Measurements from ENCODE around the gene UBE2N. TPM values are rescaled to one million over a fixed set of nuclear protein-coding genes. Genes with fewer than 3 reads are reported as not detected.

Gene UBE2N
- total RNA-seq, 1 experiment from 2014 or later = 249 TPM

DNA sequence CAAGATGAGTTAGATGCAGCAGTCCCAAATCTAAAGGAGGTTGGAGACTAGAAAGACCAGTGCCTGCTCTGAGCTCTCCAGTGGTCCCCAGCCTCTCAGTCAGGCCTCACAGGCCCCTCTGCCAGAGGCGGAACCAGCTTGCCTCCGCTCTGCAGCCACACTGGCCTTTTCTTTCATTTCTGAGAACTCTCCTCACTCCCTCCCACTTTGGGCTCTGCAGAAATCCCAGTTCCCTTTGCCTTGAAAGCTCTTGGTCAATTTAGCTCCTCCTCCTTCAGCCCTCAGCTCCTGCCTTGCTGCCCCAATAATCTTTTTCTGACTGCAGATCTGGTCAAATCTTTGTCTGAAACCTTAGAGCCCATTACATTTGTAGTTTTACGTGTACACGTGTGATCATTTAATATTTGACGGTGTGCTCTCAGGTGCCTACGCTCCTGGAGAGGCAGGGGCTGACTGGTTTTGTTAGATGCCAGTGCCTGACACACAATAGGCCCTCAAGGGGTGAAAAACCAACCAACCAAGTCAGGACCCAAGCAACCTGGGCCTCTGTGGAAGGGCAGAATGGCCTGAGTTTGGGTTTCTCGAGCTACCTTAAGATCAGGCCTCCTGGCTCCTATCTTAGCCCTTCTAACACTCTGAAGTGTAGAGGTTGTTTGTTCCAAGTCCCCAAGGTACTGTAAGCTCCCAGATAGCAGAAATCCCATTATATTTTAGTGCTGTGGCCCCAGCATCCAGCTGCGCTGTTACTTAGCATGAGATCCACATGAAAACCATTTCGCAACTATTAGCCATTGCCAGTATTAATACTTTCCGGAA lies 65.1 kb downstream of the UBE2N start:
- in situ Hi-C loops (cut with HindIII; ENCODE audit: low pct_unique_long_range_greater_than_20kb, low sequenced_read_pairs) = no loop called here

DNA sequence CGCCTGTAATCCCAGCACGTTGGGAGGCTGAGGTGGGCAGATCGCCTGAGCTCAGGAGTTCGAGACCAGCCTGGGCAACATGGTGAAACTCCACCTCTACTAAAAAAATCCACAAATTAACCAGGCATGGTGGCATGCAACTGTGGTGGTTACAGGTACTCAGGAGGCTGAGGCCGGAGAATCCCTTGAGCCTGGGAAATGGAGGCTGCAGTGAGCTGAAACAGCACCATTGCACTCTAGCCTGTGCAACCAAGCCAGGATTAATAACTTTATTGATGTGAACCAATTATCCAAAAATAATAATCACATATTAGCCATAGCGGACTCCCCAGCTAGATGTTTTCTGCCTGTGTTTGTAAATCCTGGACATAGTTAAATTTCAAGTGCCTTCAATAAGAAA lies 65.8 kb downstream of the UBE2N start:
- in situ Hi-C loops (cut with HindIII; ENCODE audit: low pct_unique_long_range_greater_than_20kb, low sequenced_read_pairs) = no loop called here

More for the DNA sequence above, 65.1 kb downstream of the UBE2N start:
- peak; percentile 83 for DNase-seq (ENCODE audit: low read depth, low spot score)

DNA sequence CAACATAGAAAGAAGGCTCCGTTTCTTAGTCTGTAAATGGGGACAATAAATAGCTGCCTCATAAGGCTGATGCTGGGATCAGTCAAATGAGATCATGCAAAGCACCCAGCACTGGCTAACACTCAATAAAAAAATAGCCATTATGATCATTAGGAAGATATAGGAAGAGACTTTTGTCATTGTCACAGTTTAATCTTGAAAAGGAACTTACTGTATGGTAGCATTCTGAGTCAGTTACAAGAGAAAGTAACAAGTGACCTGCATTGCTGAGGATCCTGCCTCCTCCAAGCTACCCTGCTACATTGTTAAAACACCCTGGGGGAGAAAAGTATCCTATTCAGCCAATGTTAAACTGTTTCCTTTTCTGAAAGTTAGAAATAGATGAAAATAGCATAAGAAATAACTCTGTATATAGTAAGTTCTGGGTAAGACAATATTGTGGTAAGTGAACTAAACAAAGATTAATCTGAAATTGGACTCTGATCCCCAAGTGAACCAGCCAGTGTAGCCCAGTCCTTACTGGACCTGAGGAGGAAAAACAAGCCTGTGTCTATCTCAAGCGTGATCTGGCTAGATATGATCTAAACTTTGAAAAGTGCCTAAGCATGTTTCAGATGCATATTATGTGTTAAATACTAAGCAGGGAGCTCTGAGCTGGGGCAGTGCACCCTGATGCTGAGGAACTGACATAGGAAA lies 67.6 kb downstream of the UBE2N start:
- DNase-seq (ENCODE audit: low read depth, low spot score) = no peak
- in situ Hi-C loops (cut with HindIII; ENCODE audit: low pct_unique_long_range_greater_than_20kb, low sequenced_read_pairs) = no loop called here

More for the DNA sequence above, 65.8 kb downstream of the UBE2N start:
- DNase-seq (ENCODE audit: low read depth, low spot score) = no peak

DNA sequence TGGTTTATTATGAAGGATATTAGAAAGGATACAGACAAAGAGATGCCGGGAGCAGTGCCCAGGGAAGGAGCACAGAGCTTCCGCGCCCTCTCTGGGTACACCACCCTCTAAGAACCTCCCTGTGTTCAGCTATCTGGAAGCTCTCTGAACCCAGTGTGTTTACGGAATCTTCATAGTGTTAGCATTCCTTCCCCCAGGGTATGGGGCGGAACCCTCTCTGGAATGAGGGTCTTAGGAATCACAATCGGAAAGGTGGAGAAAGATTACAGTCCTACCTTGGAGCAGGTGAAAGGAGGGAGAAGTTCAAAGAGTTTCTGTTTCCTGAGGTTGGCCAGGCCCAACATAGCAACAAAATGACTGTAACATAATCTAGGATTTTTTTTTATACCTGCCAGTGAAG lies 70.8 kb downstream of the UBE2N start:
- in situ Hi-C loops (cut with HindIII; ENCODE audit: low pct_unique_long_range_greater_than_20kb, low sequenced_read_pairs) = no loop called here
- no peak for DNase-seq (ENCODE audit: low read depth, low spot score)

DNA sequence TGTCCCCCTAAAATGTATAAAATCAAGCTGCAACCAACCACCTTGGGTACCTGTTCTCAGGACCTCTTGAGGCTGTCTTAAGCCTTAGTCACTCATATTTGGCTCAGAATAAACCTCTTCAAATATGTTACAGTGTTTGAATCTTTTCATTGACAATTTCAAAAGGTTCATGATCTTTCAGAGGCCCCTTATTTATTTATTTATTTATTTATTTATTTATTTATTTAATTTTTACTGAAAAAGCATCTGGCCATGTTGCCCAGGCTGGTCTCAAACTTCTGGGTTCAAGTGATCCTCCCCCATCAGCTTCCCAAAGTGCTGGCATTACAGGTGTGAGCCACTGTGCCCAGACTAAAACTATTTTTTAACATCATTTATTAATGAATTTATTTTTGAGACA lies 72.2 kb downstream of the UBE2N start:
- no peak for DNase-seq (ENCODE audit: low read depth, low spot score)
- in situ Hi-C loops (cut with HindIII; ENCODE audit: low pct_unique_long_range_greater_than_20kb, low sequenced_read_pairs) = loop anchor here (10.0 kb wide), 1 partner anchor 75 kb away; no protein-coding TSS in a partner anchor

DNA sequence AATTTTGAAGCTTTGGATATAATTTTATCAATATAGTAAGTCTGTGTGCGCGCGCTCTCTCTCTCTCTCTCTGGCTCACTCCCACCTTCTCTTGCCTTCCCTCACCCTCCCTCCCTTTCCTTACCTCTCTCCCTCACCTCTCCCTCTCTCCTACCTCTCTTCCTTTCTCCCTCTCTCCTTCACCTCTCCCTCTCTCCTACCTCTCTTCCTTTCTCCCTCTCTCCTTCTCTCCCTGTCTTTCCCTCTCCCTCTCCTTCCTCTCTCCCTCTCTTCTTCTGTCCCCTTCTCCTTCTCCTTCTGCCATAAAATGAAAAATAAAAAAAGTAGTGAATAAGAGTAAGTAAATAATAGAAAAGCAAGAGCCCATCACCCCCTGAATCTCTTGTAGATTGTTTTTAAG lies 73.0 kb downstream of the UBE2N start:
- in situ Hi-C loops (cut with HindIII; ENCODE audit: low pct_unique_long_range_greater_than_20kb, low sequenced_read_pairs) = loop anchor here (10.0 kb wide), 1 partner anchor 74 kb away; no protein-coding TSS in a partner anchor
- DNase-seq (ENCODE audit: low read depth, low spot score) = no peak

DNA sequence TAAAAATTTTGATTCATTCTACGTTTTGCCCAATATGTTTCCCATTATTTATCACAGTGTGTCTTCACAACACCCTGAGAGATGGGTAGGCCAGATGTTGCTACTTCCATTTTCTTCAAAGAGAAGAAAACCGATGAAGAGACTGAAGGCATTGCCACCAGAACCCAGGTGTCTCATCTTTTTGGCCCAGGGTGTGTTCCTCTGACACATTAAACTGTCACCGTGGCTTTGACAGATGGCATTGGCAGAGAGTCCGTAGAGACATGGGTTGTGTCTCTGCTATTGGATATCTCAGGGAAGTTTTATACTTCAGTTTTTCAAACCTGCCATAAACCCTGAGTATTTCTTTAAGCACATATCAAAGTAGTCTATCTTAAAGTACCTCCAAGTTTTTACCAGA lies 75.3 kb downstream of the UBE2N start:
- in situ Hi-C loops (cut with HindIII; ENCODE audit: low pct_unique_long_range_greater_than_20kb, low sequenced_read_pairs) = loop anchor here (10.0 kb wide), 1 partner anchor 72 kb away; no protein-coding TSS in a partner anchor
- no peak for DNase-seq (ENCODE audit: low read depth, low spot score)

DNA sequence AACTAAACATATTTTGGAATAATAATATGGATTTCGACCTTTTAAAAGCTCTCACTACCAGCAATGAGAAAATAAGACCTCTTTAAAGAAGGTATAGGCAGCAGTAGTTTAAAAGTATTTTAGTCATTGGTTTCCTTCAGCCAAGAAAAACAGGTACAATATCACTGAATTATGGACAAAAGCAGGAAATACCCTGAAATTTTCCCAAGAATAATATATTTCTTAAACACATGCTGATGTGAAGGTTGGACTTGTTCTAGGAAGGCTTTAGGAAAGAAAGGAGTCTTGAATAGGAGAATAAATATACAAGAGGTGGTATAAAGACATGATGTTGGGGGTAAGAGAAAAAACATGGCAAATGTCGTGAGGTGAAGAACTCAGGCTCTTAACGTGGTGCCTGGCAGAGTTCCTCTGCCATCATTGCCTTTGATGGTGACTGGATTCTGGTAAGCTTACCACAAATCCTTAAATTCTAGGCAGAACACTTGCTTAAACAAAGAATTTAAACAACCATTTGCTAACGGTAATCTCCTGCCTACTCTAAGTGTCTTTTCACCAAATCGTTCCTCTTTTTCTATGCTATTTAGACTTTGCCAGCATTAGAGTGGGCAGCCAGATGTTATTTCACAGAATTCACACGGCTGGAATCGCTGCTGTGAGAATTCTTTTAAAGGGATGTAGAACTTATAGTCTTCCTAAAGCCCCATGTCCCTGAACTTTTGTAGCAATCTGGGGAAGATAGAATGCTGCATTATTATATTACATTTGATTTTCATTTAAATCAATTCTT lies 75.9 kb downstream of the UBE2N start:
- in situ Hi-C loops (cut with HindIII; ENCODE audit: low pct_unique_long_range_greater_than_20kb, low sequenced_read_pairs) = loop anchor here (10.0 kb wide), 1 partner anchor 71 kb away; no protein-coding TSS in a partner anchor

DNA sequence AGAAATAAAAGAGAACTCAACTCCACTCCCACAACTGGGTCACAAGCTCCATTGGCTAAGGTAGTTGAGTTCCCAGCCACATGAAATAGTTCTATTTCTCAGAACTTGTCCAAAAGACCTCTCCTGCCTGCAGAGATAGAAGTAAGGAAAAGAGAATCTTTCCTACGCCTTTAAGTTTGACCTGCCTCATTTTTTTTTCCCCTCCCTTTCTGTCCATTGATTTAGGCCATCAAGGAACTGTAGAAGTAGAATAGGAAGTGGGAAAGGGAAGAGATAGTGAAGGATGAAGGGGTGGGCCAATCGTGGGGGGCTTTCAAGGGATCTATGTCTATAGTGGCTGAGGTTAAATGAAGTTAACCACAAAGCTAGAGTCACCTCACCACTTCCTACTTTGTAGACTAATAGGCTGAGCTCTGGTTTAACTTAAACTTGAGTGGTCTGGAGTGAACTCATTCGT lies 77.9 kb downstream of the UBE2N start:
- DNase-seq (ENCODE audit: low read depth, low spot score) = no peak
- in situ Hi-C loops (cut with HindIII; ENCODE audit: low pct_unique_long_range_greater_than_20kb, low sequenced_read_pairs) = loop anchor here (10.0 kb wide), 1 partner anchor 69 kb away; no protein-coding TSS in a partner anchor

More for the DNA sequence above, 75.9 kb downstream of the UBE2N start:
- no peak for DNase-seq (ENCODE audit: low read depth, low spot score)

DNA sequence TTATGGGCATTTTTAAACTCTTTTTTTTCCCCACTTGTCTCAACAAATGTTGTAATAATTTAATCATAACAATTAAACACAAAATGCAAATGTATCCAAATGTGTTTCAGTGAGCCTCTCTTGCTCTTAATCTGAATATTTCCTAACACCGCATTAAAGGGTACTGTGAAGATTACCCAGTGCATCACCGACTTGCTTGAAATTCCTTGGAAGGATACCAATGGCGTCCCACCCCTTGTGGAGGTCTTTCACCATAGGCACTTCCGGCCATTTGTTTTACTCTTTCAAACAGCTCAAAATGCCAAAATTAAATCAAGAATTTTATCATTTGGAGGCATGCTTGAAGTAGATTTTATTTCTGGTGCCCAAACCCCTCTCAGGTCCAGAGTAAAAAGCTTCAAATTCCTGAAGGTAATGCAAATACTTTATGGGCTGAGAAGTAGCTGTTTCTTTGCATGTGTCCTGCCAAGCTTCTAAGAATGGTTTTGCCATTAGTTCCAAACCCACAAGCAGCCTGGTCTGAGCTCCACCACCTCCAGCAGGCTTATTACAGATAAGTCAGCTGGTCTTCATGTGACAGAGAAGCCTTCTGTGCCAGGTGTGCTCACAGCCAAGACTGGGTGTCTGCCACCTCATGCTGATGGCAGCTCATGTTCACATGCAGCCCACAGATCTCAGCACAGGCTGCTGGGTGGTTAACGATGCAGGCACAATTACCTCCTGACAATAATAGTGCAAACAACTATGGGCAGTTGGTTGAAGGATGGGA lies 80.4 kb downstream of the UBE2N start:
- peak; percentile 31 for DNase-seq (ENCODE audit: low read depth, low spot score)
- in situ Hi-C loops (cut with HindIII; ENCODE audit: low pct_unique_long_range_greater_than_20kb, low sequenced_read_pairs) = loop anchor here (10.0 kb wide), 1 partner anchor 67 kb away; no protein-coding TSS in a partner anchor

DNA sequence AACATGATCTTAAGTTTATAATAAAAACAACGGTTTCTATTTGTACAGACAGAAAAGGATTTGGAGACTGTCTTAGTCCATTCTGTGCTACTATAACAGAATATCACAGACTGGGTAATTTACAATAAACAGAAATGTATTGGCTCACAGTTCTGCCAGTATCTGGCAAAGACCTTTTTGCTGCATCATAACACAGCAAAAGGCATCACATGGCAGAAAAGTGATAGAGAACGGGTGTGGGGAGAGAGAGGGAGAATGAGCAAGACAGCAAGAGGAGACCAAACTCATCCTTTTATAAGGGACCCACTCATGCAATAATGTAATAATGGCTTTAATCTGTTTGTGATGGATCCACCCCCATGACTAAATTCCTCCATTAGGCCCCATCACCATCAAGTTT lies 81.1 kb downstream of the UBE2N start:
- in situ Hi-C loops (cut with HindIII; ENCODE audit: low pct_unique_long_range_greater_than_20kb, low sequenced_read_pairs) = loop anchor here (10.0 kb wide), 1 partner anchor 66 kb away; no protein-coding TSS in a partner anchor
- no peak for DNase-seq (ENCODE audit: low read depth, low spot score)

DNA sequence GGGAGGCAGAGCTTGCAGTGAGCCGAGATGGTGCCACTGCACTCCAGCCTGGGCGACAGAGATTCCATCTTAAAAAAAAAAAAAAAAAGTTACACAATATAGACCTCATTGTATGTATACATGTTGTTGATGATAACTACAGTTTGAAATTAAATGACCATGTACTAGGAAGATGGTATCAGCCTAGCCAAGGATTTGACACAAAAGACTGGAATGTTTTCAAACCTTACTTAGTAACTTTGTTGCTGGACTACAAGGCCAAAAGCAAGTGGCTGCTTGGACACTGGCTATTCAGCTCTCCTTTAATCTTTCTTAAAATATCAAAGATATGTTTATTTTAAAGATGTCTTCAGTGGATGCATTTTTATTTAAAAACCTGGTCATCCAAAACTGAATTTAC lies 82.9 kb downstream of the UBE2N start:
- no peak for DNase-seq (ENCODE audit: low read depth, low spot score)
- in situ Hi-C loops (cut with HindIII; ENCODE audit: low pct_unique_long_range_greater_than_20kb, low sequenced_read_pairs) = no loop called here

DNA sequence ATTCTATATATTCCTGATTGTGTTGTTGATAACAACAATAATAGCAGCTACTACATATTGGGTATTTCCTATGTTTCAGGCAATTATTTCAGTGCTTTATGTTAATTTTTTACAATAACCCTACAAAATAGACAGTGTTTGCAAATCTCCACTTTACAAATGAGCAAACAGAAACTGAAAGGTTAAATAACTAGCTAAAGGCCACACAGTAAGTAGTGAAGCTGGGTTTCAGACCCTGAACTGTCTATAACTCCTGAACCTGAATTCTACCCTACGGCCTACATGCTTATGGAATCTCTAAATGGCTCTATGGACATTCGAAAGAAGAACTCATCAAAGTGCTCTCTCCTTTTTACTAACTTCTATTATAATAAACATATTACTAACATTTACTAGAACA lies 83.7 kb downstream of the UBE2N start:
- DNase-seq (ENCODE audit: low read depth, low spot score) = no peak
- in situ Hi-C loops (cut with HindIII; ENCODE audit: low pct_unique_long_range_greater_than_20kb, low sequenced_read_pairs) = no loop called here

DNA sequence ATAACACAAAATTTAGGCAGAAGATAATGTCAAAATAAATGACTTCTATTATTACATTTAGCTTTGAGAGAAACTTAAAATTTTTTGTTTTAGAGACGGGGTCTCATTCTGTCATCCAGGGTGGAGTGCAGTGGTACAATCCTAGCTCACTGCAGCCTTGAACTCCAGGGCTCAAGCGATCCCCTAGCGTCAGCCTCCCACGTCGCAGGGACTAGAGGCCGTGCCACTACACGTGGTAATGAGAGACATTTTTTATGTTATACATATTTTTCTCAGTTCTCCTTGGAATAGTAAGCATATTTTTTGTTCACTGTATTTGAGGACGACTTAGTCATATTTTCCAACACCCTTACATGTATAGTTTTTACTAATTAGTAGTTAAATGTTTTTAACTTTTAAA lies 85.5 kb downstream of the UBE2N start:
- no peak for DNase-seq (ENCODE audit: low read depth, low spot score)
- in situ Hi-C loops (cut with HindIII; ENCODE audit: low pct_unique_long_range_greater_than_20kb, low sequenced_read_pairs) = no loop called here
